ENCODE data around the gene SOD3. TPM values are rescaled to one million over a fixed set of nuclear protein-coding genes. Genes with fewer than 3 reads are reported as not detected.

The SOD3 gene
- total RNA-seq, 1 experiment from 2014 or later: 10.7 TPM

- H3K27ac ChIP-seq (ENCODE audit: low read length): peak overlapping the region; percentile 49
- peak; percentile 48 for DNase-seq
- H2AFZ ChIP-seq (ENCODE audit: low read length): no peak overlapping the region
- ATAC-seq: peak; percentile 39
- TF ChIP-seq, protein P1, sequence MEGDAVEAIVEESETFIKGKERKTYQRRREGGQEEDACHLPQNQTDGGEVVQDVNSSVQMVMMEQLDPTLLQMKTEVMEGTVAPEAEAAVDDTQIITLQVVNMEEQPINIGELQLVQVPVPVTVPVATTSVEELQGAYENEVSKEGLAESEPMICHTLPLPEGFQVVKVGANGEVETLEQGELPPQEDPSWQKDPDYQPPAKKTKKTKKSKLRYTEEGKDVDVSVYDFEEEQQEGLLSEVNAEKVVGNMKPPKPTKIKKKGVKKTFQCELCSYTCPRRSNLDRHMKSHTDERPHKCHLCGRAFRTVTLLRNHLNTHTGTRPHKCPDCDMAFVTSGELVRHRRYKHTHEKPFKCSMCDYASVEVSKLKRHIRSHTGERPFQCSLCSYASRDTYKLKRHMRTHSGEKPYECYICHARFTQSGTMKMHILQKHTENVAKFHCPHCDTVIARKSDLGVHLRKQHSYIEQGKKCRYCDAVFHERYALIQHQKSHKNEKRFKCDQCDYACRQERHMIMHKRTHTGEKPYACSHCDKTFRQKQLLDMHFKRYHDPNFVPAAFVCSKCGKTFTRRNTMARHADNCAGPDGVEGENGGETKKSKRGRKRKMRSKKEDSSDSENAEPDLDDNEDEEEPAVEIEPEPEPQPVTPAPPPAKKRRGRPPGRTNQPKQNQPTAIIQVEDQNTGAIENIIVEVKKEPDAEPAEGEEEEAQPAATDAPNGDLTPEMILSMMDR (conservative IDR thresholded peaks at IDR 0.05; ENCODE audit: low read depth, low read length): no peak
- TF ChIP-seq EZH2 (IDR thresholded peaks at IDR 0.05; ENCODE audit: low read length, unreplicated experiment) (no peak), EZH2phosphoT487 (IDR thresholded peaks at IDR 0.05; ENCODE audit: borderline replicate concordance, low read length) (no peak)
- H3K4me2 ChIP-seq (ENCODE audit: low read length): peak overlapping the region; percentile 27; the same call in 1 of the 2 replicates
- H3K9me3 ChIP-seq (ENCODE audit: low read length): no peaks in the 10 kb centered on the region
- intact Hi-C loops (cut with micrococcal nuclease): no loop called here
- CTCF ChIA-PET: no interaction called here
- H3F3A ChIP-seq (ENCODE audit: low read length, unreplicated experiment): no peaks in the 10 kb centered on the region
- H3K9ac ChIP-seq (ENCODE audit: low read length): no peak overlapping the region
- H3K9me2 ChIP-seq (replicated peaks; ENCODE audit: low read length): no peaks in the 10 kb centered on the region
- peaks cover 31% of the 10 kb centered on the region for H3K4me1 ChIP-seq (ENCODE audit: insufficient read depth, low read length)
- no peaks in the 10 kb centered on the region for H4K20me1 ChIP-seq (ENCODE audit: low read length)
- no peaks in the 10 kb centered on the region for H3K36me3 ChIP-seq (ENCODE audit: low read depth, low read length)
- H3K79me2 ChIP-seq (ENCODE audit: low read length): no peaks in the 10 kb centered on the region
- no TSS peak for BruUV-seq (replicated peaks)
- no peak overlapping the region for H3K4me3 ChIP-seq (ENCODE audit: low read length)
- POLR2A ChIA-PET (ENCODE audit: unreplicated experiment): interaction anchor here (0.6 to 0.7 kb wide), 2 partner anchors 22 to 223 kb away, joined by 4 to 6 read pairs; no protein-coding TSS in a partner anchor
- no peaks in the 10 kb centered on the region for H3K27me3 ChIP-seq (ENCODE audit: low read length)
Observed at GRCh38 chr4:24775032-24775605, 20.3 kb upstream of the SOD3 start.

DNA sequence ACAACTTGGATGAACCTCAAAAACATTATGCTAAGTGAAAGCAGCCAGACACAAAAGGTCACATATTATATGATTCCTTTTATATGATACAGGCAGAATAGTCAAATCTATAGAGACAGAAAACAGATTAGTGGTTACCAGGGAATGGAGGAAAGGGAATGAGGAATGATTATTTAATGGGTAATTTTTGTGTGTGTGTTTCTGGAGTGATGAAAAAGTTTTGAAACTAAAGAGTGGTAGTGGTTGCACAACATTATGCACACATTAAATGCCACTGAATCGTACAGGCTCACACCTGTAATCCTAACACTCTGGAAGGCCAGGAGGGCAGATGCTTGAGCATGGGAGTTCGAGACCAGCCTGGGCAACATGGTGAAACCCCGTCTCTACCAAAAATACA is 19.6 kb upstream of the SOD3 start:
- ChIA-PET CTCF (no interaction called here), POLR2A (ENCODE audit: unreplicated experiment) (interaction anchor here (0.6 kb wide), 1 partner anchor 22 kb away, joined by 4 read pairs; no protein-coding TSS in a partner anchor)
- no peaks in the 10 kb centered on the region for H4K20me1 ChIP-seq (ENCODE audit: low read length)
- H3K36me3 ChIP-seq (ENCODE audit: low read depth, low read length): no peaks in the 10 kb centered on the region
- no peak overlapping the region for H3K4me2 ChIP-seq (ENCODE audit: low read length)
- no peak overlapping the region for H3K9ac ChIP-seq (ENCODE audit: low read length)
- H3K9me3 ChIP-seq (ENCODE audit: low read length): no peaks in the 10 kb centered on the region
- H3K4me1 ChIP-seq (ENCODE audit: insufficient read depth, low read length): peaks cover 28% of the 10 kb centered on the region
- TF ChIP-seq, protein P1 (conservative IDR thresholded peaks at IDR 0.05; ENCODE audit: low read depth, low read length): no peak
- TF ChIP-seq EZH2phosphoT487 (IDR thresholded peaks at IDR 0.05; ENCODE audit: borderline replicate concordance, low read length): no peak
- TF ChIP-seq EZH2 (IDR thresholded peaks at IDR 0.05; ENCODE audit: low read length, unreplicated experiment): no peak
- ATAC-seq (no peak), DNase-seq (no peak)
- no TSS peak for BruUV-seq (replicated peaks)
- H2AFZ ChIP-seq (ENCODE audit: low read length): no peak overlapping the region
- H3K4me3 ChIP-seq (ENCODE audit: low read length): no peak overlapping the region
- no peaks in the 10 kb centered on the region for H3K27me3 ChIP-seq (ENCODE audit: low read length)
- H3F3A ChIP-seq (ENCODE audit: low read length, unreplicated experiment): no peaks in the 10 kb centered on the region
- no peaks in the 10 kb centered on the region for H3K9me2 ChIP-seq (replicated peaks; ENCODE audit: low read length)
- H3K27ac ChIP-seq (ENCODE audit: low read length): peak overlapping the region; percentile 49; the same call in 1 of the 2 replicates
- intact Hi-C loops (cut with micrococcal nuclease): no loop called here
- H3K79me2 ChIP-seq (ENCODE audit: low read length): no peaks in the 10 kb centered on the region

All from PC-3 (cell line).